Measurements from ENCODE around the gene TANGO2.

DNA sequence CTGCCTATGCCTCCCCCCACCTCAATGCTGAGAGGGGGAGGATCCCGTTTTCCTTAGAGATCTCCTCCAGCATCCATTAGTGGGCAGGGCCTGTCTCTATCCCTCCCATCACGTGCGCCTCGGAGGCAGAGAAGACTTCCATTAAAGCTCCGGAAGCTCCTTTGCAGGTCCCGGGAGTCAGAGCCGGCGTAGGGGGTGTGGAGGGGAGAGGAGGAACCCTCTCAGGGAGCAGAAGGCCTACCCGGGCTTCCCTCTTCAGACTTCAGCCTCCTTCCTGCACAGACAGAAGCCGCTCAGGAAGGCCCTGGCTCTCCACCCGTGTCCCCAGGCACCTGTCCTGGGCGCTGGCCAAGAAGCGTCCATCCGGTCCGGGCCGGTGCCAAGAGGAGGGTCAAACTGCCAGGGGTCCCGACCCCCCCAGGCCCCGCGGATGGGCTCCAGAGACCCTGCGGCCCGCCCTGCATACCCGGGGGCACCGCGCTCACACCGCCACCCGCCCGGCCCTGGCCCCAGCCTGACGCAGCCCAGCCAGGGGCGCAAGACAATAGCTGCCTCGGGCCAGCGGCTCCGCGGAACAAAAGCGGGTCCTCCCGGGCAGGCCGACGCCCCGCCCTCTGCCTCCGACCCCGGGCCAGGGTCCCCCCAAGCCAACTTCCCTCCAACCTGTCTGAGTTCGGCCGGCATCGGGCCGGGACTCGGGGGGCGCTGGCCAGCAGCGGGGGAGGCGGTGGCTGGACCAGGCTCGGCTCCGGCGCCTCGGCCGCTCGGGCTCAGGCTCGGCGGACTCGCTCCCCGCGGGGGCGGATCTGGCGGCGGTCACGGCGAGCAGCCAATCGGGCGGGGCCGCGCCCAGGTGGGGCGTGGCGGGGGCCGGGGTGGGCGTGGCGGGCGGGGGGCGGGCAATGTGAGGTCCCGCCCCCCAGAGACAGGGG is 34.2 kb upstream of the TANGO2 start:
- TF ChIP-seq SUZ12 (IDR thresholded peaks at IDR 0.05; ENCODE audit: extremely low read depth, insufficient read depth, insufficient read length) (no peak), ZNF274 (IDR thresholded peaks at IDR 0.05; ENCODE audit: low read depth, low read length) (no peak), YY1 (IDR thresholded peaks at IDR 0.05; ENCODE audit: insufficient read depth, insufficient read length) (no peak)
